Upper lobe of left lung (tissue), 6 donors: ENCODE data around the gene RNASE1. TPM values are rescaled to one million over a fixed set of nuclear protein-coding genes. Genes with fewer than 3 reads are reported as not detected.

Experiments used
- ATAC-seq, 2 donors: fragments of 200-7000 bp; cut with Tn5 transposase; one replicate each; pipeline ENCODE4 v1.9.1; 2022; ENCODE audit warnings: mild to moderate bottlenecking in 2 of 2, moderate library complexity in 2 of 2; ENCODE audit not compliant: low FRiP score in 2 of 2
- DNase-seq, 2 donors: peaks; one replicate each; pipeline ENCODE4 v3.0.0-alpha.2; 2019 to 2020
- H3K27ac ChIP-seq, 4 donors: fragments of 200-600 bp; sonication (generic); one replicate each; pipeline ENCODE4 v1.5.1; 2016 to 2019
- H3K27me3 ChIP-seq, 4 donors: fragments of 200-600 bp; sonication (generic); one replicate each; pipeline ENCODE4 v1.5.1; 2017 to 2019
- H3K36me3 ChIP-seq, 4 donors: fragments of 200-600 bp; sonication (generic); one replicate each; pipeline ENCODE4 v1.5.1; 2016 to 2019
- H3K4me1 ChIP-seq, 4 donors: fragments of 200-600 bp; sonication (generic); one replicate each; pipeline ENCODE4 v1.5.1; 2018 to 2019
- H3K4me3 ChIP-seq, 4 donors: fragments of 200-600 bp; sonication (generic); one replicate each; pipeline ENCODE4 v1.5.1; 2017 to 2019; ENCODE audit warnings: mild to moderate bottlenecking in 2 of 4, moderate library complexity in 1 of 4
- H3K9me3 ChIP-seq, 4 donors: fragments of 200-600 bp; sonication (generic); one replicate each; pipeline ENCODE4 v1.5.1; 2018 to 2019
- EP300 ChIP-seq, 4 donors: sonication (generic); formaldehyde crosslinking; IDR thresholded peaks; one replicate each; pipeline ENCODE4 v1.5.1; 2017; ENCODE audit warnings: antibody characterized with exemption in 4 of 4, control low read depth in 2 of 4
- POLR2A ChIP-seq, 4 donors: fragments of 450-650 bp; IDR thresholded peaks; one replicate each; pipeline ENCODE4 v1.5.1; 2016 to 2017; ENCODE audit warnings: antibody characterized with exemption in 4 of 4, mild to moderate bottlenecking in 2 of 4
- POLR2AphosphoS5 ChIP-seq, 2 donors: sonication (generic); formaldehyde crosslinking; IDR thresholded peaks; one replicate each; pipeline ENCODE4 v1.5.1; 2017; ENCODE audit warnings: antibody characterized with exemption in 2 of 2
- WGBS, 2 donors: methylation state at CpG; one replicate each; pipeline ENCODE4 v1.1.5; 2017 to 2018; 5-methylcytosine and 5-hydroxymethylcytosine counted together
- total RNA-seq, 6 donors: library from RNA; depleted of rRNA in 4 of 6; stranded (reverse); fragments of >200 nt in 4 of 6; gene quantifications; one replicate each; pipeline versions ENCODE4 v1.1.0 to v1.2.1, GENCODE V29; 2016 to 2021
- TF ChIP-seq, protein P1 (sequence below), 6 experiments: fragments of 450-650 bp in 4 of 6; fragments of 200-600 bp in 2 of 6; sonication (generic) in 2 of 6; IDR thresholded peaks; one replicate each; pipeline ENCODE4 v1.5.1; 2016 to 2019; ENCODE audit warnings: antibody characterized with exemption in 6 of 6
- donor health status: DM: no; HTN: no; CAD: no; lungs with moderate emphysema.
- donor health status: DM: no; HTN: yes; CAD: no; lungs with severe emphysema.

Gene RNASE1
- total RNA-seq, 6 donors from 2014 or later, result 229 to 1,558 (median 860) TPM

DNA sequence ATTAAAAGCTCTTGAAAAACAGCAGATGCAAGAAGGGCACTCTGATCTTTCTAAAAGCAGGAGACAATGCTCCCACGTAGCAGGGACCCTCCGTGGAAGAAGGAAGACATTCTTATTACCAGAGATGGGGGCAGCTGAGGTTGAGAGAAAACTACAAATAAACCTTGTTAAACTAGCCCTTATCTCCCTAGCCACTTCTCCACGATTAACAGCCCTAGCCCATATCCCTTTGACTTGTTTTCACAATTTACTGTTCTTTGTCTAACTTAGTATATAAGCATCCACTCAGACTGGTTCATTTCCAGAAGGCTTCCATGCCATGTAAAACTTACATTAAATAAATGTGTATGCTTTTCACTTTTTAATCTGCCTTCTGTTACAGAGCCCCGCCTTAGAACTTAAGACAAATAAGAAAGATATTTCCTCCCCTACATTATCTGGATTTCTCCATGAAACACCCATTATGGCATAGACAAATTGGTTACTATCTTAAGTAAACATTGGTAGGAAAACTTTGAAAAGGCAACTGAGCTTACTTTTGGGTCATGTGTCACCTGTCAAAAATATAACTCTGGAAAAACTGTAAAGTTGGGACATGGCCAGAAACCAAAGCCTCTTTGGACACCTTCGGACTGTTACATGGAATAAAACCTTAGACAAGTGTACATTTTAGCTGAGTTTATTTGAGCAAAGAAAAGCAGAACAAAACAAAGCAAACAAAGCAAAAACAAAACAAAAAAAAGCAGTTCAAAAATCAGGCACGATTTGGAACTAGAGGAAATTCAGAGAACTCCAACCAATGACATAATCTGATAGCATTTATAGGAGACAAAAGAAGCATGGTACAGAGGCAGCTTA, 4.9 kb upstream of the RNASE1 start:
- Histone ChIP-seq H3K4me3 (no peak overlapping the region), H3K9me3 (no peaks in the 10 kb centered on the region), H3K36me3 (no peaks in the 10 kb centered on the region), H3K27me3 (no peaks in the 10 kb centered on the region), H3K27ac (no peak overlapping the region), H3K4me1 (peaks cover 13 to 29% (median 21%) of the 10 kb centered on the region in 4 donors)
- ATAC-seq, result no peak
- TF ChIP-seq POLR2A (IDR thresholded peaks at IDR 0.05) (no peak), EP300 (IDR thresholded peaks at IDR 0.05) (no peak), POLR2AphosphoS5 (IDR thresholded peaks at IDR 0.05) (no peak)
- TF ChIP-seq, protein P1, sequence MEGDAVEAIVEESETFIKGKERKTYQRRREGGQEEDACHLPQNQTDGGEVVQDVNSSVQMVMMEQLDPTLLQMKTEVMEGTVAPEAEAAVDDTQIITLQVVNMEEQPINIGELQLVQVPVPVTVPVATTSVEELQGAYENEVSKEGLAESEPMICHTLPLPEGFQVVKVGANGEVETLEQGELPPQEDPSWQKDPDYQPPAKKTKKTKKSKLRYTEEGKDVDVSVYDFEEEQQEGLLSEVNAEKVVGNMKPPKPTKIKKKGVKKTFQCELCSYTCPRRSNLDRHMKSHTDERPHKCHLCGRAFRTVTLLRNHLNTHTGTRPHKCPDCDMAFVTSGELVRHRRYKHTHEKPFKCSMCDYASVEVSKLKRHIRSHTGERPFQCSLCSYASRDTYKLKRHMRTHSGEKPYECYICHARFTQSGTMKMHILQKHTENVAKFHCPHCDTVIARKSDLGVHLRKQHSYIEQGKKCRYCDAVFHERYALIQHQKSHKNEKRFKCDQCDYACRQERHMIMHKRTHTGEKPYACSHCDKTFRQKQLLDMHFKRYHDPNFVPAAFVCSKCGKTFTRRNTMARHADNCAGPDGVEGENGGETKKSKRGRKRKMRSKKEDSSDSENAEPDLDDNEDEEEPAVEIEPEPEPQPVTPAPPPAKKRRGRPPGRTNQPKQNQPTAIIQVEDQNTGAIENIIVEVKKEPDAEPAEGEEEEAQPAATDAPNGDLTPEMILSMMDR (IDR thresholded peaks at IDR 0.05), result no peak
- WGBS, 2 donors, result 40 to 50% methylated on average over 6 of the region's 6 CpGs
- DNase-seq, result no peak

DNA sequence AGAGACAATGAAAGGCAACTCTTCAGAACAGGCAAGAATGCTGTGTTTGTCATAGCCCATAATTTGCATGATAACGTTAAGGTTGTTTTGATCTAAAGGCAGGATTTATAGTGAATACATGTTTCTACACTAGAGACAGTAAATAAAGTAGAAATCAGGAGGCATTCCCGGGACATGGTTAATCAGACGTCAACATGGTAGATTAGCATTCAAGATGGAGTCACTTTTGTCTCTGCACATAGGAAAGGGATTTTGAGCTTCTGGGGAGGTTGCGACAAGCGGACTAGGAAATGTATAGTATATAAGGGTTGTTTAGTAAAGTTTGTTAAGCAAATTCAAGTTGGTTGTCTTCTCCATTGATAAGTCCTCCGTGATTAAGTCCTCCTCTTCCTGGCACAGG, 2.8 kb upstream of the RNASE1 start:
- no peak for ATAC-seq
- no peak overlapping the region for H3K4me3 ChIP-seq
- WGBS, 2 donors, result 92 to 93% methylated on average over 6 of the region's 6 CpGs
- H3K27ac ChIP-seq, result no peak overlapping the region
- H3K36me3 ChIP-seq, result no peaks in the 10 kb centered on the region
- no peak for DNase-seq
- H3K27me3 ChIP-seq, result no peaks in the 10 kb centered on the region
- TF ChIP-seq EP300 (IDR thresholded peaks at IDR 0.05), result no peak
- TF ChIP-seq, protein P1 (IDR thresholded peaks at IDR 0.05), result no peak
- no peak for TF ChIP-seq POLR2AphosphoS5 (IDR thresholded peaks at IDR 0.05)
- TF ChIP-seq POLR2A (IDR thresholded peaks at IDR 0.05), result no peak
- peaks cover 13 to 25% (median 22%) of the 10 kb centered on the region in 4 donors for H3K4me1 ChIP-seq
- no peaks in the 10 kb centered on the region for H3K9me3 ChIP-seq

DNA sequence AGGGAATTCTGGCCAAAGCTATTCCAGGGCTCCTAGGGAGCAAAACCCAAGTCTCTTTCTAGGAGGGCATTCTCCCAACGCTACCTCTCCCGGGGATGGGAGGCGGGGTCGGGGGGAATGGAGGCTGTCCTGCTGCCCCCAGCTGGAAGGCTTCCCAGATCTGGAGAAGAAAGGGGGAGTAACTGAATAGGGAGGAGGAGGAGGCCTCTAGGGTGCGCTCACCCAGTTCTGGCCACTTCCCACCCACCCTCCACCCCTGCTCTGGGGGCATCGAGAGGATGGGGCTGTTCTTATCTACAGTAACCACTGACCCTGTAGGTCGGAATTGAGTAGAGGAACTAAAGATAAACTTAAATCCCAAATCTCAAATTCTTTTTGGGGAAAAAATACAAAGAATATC, 579 bp upstream of the RNASE1 start:
- Histone ChIP-seq H3K36me3 (no peaks in the 10 kb centered on the region), H3K4me3 (peak overlapping the region in 2 of 4 donors; percentile 61 to 62), H3K4me1 (peaks cover 27 to 48% (median 42%) of the 10 kb centered on the region in 4 donors), H3K27me3 (no peaks in the 10 kb centered on the region), H3K9me3 (no peaks in the 10 kb centered on the region), H3K27ac (peak overlapping the region; percentile 80 to 90 (median 85))
- ATAC-seq (no peak), DNase-seq (peak in 1 of 2 donors; percentile 16)
- 46 to 60% methylated on average over 7 of the region's 7 CpGs for WGBS, 2 donors
- TF ChIP-seq, protein P1 (IDR thresholded peaks at IDR 0.05), result no peak
- TF ChIP-seq POLR2A (IDR thresholded peaks at IDR 0.05) (no peak), POLR2AphosphoS5 (IDR thresholded peaks at IDR 0.05) (no peak), EP300 (IDR thresholded peaks at IDR 0.05) (no peak)

DNA sequence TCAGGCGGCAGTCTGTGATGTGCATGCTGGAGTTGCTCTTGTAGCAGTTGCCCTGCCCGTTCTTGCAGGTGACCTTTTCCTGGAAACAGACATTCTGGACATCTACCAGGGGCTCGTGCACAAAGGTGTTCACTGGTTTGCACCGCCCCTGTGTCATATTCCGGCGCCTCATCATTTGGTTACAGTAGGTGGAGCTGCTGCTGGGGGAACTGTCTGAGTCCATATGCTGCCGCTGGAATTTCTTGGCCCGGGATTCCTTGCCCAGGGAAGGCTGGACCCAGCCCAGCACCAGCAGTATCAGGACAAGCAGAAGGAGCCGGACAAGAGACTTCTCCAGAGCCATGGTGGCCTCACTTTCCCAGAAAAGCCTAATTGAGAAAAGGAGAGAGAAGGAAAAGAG, 918 bp downstream of the RNASE1 start:
- ATAC-seq (peak; percentile 27 to 68), DNase-seq (peak in 1 of 2 donors; percentile 79)
- no peaks in the 10 kb centered on the region for H3K9me3 ChIP-seq
- no peaks in the 10 kb centered on the region for H3K27me3 ChIP-seq
- H3K4me1 ChIP-seq, result peaks cover 30 to 38% (median 37%) of the 10 kb centered on the region in 4 donors
- no peaks in the 10 kb centered on the region for H3K36me3 ChIP-seq
- WGBS, 2 donors, result 29 to 41% methylated on average over 7 to 9 of the region's 9 CpGs
- H3K27ac ChIP-seq, result peak overlapping the region; percentile 80 to 90 (median 85)
- no peak for TF ChIP-seq EP300 (IDR thresholded peaks at IDR 0.05)
- peak in 1 of 4 donors; percentile 48 for TF ChIP-seq POLR2A (IDR thresholded peaks at IDR 0.05)
- peak; percentile 25 to 42 for TF ChIP-seq POLR2AphosphoS5 (IDR thresholded peaks at IDR 0.05)
- TF ChIP-seq, protein P1 (IDR thresholded peaks at IDR 0.05), result peak in 2 of 6 experiments; percentile 2 to 11
- peak overlapping the region; percentile 49 to 62 (median 56) for H3K4me3 ChIP-seq
